ENCODE data around the gene MCM8.

Gene MCM8

DNA sequence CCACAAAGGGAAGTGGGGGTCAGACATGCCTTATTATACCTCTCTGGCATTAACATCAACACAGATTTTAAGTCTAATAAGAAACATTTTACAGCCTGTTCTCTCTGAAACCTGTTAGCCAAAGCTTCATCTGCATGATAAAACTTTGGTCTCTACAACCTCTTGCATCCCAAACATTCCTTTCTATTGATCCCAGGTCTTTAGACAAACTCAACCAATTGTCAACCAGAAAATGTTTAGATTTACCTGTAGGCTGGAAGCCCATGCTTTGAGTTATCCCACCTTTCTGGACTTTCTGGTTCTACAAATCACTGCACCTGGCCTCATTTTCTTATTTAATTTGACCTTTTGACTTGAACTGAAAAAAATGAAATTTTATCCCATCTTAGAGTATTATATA, 20.8 kb downstream of the MCM8 start:
- no peak for DNase-seq (ENCODE audit: extremely low read depth, low read depth)
- TF ChIP-seq, protein P1, sequence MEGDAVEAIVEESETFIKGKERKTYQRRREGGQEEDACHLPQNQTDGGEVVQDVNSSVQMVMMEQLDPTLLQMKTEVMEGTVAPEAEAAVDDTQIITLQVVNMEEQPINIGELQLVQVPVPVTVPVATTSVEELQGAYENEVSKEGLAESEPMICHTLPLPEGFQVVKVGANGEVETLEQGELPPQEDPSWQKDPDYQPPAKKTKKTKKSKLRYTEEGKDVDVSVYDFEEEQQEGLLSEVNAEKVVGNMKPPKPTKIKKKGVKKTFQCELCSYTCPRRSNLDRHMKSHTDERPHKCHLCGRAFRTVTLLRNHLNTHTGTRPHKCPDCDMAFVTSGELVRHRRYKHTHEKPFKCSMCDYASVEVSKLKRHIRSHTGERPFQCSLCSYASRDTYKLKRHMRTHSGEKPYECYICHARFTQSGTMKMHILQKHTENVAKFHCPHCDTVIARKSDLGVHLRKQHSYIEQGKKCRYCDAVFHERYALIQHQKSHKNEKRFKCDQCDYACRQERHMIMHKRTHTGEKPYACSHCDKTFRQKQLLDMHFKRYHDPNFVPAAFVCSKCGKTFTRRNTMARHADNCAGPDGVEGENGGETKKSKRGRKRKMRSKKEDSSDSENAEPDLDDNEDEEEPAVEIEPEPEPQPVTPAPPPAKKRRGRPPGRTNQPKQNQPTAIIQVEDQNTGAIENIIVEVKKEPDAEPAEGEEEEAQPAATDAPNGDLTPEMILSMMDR (IDR thresholded peaks at IDR 0.05; ENCODE audit: low read depth, low read length), result no peak

DNA sequence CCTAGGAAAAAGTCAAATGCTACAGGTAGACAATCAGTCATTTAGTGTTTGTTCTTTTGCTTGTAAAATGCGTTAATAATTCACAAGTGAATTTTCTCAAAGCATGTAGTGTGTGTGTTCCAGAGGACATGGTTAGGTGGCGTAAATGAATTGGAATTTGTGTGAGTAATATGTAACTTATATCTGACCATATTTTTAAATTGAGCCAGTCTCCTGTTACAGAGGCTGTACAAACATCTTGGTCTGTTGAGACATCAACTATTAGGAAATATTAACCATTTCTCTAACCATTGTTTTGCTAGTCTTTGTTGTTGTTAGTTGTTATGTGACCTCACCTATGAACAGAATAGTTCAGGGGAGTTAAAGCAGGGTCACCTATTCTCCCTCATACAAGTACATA, 22.7 kb downstream of the MCM8 start:
- DNase-seq (ENCODE audit: extremely low read depth, low read depth), result no peak
- TF ChIP-seq, protein P1 (IDR thresholded peaks at IDR 0.05; ENCODE audit: low read depth, low read length), result no peak

DNA sequence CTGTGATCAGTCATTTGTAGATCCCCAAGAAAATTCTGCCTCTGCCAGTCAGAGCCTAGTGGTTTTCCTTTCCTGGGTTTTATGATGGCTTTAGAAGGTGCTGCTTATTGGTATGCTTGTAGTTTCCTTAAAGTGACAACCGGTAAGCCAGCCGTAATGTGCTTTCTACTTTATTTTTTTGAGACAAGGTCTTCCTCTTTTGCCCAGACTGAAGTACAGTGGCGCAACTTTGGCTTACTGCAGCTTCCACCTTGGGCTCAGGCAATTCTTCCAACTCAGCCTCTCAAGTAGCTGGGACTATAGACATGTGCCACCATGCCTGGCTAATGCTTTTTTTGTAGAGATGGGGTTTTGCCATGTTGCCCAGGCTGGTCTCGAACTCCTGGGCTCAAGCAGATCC, 23.5 kb downstream of the MCM8 start:
- TF ChIP-seq, protein P1 (IDR thresholded peaks at IDR 0.05; ENCODE audit: low read depth, low read length), result no peak
- no peak for DNase-seq (ENCODE audit: extremely low read depth, low read depth)

DNA sequence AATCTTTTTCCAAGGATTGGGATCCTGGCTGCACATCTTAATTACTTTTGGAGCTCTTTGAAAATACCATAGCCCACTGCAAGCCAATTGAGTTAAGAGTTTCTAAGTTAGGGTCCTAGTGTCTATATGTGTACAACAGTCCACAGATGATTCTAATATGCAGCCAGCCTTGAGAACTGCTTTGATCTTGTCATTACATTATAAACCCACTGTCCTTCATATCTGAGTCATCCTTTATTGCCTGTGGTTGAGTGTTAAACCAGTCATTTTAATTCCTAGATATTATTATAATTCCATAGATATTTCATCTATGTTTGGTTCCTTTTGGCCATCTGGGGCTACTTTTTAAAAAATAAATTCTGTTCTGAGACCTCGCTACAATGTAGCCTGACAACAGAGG, 24.1 kb downstream of the MCM8 start:
- TF ChIP-seq, protein P1 (IDR thresholded peaks at IDR 0.05; ENCODE audit: low read depth, low read length), result no peak
- no peak for DNase-seq (ENCODE audit: extremely low read depth, low read depth)

DNA sequence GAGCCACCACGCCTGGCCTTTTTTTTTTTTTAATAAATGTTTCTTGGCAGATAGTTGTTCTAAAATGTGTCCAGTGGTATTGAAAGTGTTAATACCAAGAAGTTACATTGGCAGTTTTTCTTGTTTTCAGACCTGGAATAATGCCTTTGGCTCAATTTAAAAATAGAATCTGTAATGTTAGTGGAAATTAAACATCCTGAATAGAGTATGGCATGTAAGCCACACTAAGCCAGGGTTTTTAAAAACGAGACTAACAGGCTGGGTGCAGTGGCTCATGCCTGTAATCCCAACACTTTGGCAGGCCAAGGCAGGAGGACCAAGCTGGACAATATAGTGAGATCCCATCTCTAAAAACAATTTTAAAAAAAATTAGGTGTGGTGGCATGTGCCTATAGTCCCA, 25.3 kb downstream of the MCM8 start:
- no peak for DNase-seq (ENCODE audit: extremely low read depth, low read depth)
- TF ChIP-seq, protein P1 (IDR thresholded peaks at IDR 0.05; ENCODE audit: low read depth, low read length), result no peak

DNA sequence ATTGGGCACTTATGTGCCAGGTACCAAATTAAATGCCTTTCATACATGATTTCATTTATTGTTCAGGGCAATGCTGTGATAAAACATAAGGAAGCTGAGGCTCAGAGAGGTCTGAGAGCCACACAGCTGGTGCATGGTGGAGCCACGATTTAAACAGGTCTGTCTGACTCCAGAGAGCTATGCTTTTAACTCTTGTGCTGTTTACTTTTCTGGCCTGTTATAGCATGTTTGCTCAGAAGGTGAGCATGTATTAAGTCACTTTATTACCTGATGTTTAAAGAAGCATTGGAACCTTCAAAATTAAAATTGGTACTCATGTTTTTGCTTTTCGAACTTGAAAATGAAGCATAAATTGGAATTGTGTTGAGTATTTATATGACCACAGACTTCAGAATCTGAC, 26.8 kb downstream of the MCM8 start:
- DNase-seq (ENCODE audit: extremely low read depth, low read depth), result no peak
- TF ChIP-seq, protein P1 (IDR thresholded peaks at IDR 0.05; ENCODE audit: low read depth, low read length), result no peak

DNA sequence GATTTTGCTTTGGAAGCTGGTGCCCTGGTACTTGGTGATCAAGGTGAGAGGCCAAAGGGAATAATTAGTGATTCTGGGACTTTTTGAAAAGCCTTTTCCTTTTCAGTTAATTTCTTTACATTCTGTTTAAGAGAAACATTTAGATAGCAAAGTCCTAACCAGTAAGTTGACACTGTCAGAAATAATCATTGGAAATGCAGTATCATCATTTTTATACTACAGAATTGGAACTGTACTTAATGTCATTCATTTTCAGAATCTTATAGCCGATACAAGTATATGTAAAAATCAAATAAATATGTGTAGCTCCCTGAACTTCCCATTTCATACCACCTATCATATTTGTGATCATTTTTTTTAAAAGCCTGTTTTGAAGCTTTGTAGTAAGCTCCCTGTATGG, 27.5 kb downstream of the MCM8 start:
- DNase-seq (ENCODE audit: extremely low read depth, low read depth), result no peak
- TF ChIP-seq, protein P1 (IDR thresholded peaks at IDR 0.05; ENCODE audit: low read depth, low read length), result no peak
